ENCODE results near the gene PLAAT3. TPM values are rescaled to one million over a fixed set of nuclear protein-coding genes. Genes with fewer than 3 reads are reported as not detected.
A peak's percentile ranks its signal among the peaks of the same experiment; 100 is the strongest.
"Not testable (repeated sequence)": the region's sequence is repeated elsewhere in the genome, so short reads cannot be mapped to it uniquely, and the experiment has no call there.

Gene PLAAT3
- total RNA-seq, 1 experiment from 2014 or later = 60.1 TPM

- DNase-seq (ENCODE audit: low spot score) = peak; percentile 92
Measured at GRCh38 chr11:63567044-63567840, 47.0 kb downstream of the PLAAT3 start.

GRCh38 chr11:63564784-63565350 is 49.4 kb downstream of the PLAAT3 start:
- DNase-seq (ENCODE audit: low spot score) = peak; percentile 46

- no peak for DNase-seq (ENCODE audit: low spot score)
Measured at GRCh38 chr11:63564056-63564774, 50.0 kb downstream of the PLAAT3 start.

GRCh38 chr11:63563201-63564055 is 50.8 kb downstream of the PLAAT3 start, which contains the start of gene PLAAT2:
Gene PLAAT2 (minus strand): TSS chr11:63563379. CDS start chr11:63563324, 55 bp downstream.
- DNase-seq (ENCODE audit: low spot score) = no peak

GRCh38 chr11:63560506-63561180 is 53.6 kb downstream of the PLAAT3 start:
- DNase-seq (ENCODE audit: low spot score) = peak; percentile 58

GRCh38 chr11:63558459-63559157 is 55.6 kb downstream of the PLAAT3 start:
- DNase-seq (ENCODE audit: low spot score) = no peak

GRCh38 chr11:63557570-63557969 is 56.7 kb downstream of the PLAAT3 start:
- no peak for DNase-seq (ENCODE audit: low spot score)

- DNase-seq (ENCODE audit: low spot score) = no peak
Measured at GRCh38 chr11:63556404-63557013, 57.7 kb downstream of the PLAAT3 start.

GRCh38 chr11:63554877-63555223 is 59.4 kb downstream of the PLAAT3 start:
- DNase-seq (ENCODE audit: low spot score) = no peak

GRCh38 chr11:63553759-63554158 is 60.5 kb downstream of the PLAAT3 start:
- DNase-seq (ENCODE audit: low spot score) = no peak

- no peak for DNase-seq (ENCODE audit: low spot score)
Measured at GRCh38 chr11:63552921-63553320, 61.3 kb downstream of the PLAAT3 start.

GRCh38 chr11:63551889-63552266 is 62.4 kb downstream of the PLAAT3 start:
- DNase-seq (ENCODE audit: low spot score) = no peak

GRCh38 chr11:63551091-63551888 is 62.9 kb downstream of the PLAAT3 start:
- DNase-seq (ENCODE audit: low spot score) = no peak

- not testable (repeated sequence) for DNase-seq (ENCODE audit: low spot score)
Measured at GRCh38 chr11:63550156-63550700, 64.0 kb downstream of the PLAAT3 start.

- DNase-seq (ENCODE audit: low spot score) = no peak
Measured at GRCh38 chr11:63549411-63549810, 64.8 kb downstream of the PLAAT3 start.

- no peak for DNase-seq (ENCODE audit: low spot score)
Measured at GRCh38 chr11:63548178-63548577, 66.1 kb downstream of the PLAAT3 start.

GRCh38 chr11:63547061-63547460 is 67.2 kb downstream of the PLAAT3 start:
- no peak for DNase-seq (ENCODE audit: low spot score)

GRCh38 chr11:63543711-63544110 is 70.5 kb downstream of the PLAAT3 start:
- DNase-seq (ENCODE audit: low spot score) = no peak

GRCh38 chr11:63542506-63542905 is 71.7 kb downstream of the PLAAT3 start:
- DNase-seq (ENCODE audit: low spot score) = not testable (repeated sequence)

Data from A172 (cell line).